ENCODE results near the gene SCO2.
A peak's percentile ranks its signal among the peaks of the same experiment; 100 is the strongest.

Gene SCO2, protein sequence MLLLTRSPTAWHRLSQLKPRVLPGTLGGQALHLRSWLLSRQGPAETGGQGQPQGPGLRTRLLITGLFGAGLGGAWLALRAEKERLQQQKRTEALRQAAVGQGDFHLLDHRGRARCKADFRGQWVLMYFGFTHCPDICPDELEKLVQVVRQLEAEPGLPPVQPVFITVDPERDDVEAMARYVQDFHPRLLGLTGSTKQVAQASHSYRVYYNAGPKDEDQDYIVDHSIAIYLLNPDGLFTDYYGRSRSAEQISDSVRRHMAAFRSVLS

DNA sequence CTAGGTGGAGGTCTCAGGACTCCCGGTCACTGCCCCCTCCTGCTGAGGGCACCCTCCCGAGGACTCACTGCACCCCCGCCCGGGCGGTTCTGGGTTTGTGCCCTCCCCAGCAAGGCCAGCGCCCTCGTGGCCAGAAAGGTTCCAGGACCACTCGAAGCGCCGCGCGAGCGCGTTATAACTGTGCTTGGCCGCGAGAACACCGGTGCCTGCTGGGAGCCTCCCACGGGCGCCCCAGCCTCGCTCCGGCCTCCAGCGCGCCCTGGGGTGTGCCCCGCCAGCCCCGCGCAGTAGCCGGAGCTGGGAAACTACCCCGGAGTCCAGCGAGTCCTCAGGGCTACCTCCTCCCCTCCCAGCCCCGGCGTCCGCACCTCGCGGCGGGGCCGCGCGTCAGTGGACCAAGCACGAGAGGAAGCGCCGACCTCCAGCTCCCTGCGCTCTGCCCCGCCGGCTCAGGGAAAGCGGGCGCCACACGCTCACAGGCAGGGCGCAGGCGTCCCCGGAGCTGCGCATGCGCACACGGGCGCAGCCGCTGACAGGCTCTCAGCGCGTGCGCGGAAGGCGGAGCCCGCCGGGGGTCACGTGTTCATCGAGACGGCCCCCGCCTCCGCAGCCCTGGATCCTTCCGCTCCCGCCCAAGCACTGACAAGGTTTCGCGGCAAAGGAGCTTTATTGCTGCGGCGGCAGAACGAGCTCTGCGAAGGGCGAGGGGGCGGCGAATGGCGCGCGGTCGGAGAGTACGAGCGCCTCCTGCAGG lies at the start of gene SCO2:
SCO2 (minus strand) TSS at position 495 of the 754 bp plus-strand sequence. CDS start 1,187 bp downstream, outside the sequence.
- peak; percentile 36 to 96 (median 89) for DNase-seq

- DNase-seq = no peak
These were observed 49.0 kb upstream of the SCO2 start for GRCh38 chr22:50574383-50574755.

- no peak for DNase-seq
These were observed 48.3 kb upstream of the SCO2 start for GRCh38 chr22:50573491-50574382.

GRCh38 chr22:50572965-50573364 lies 47.6 kb upstream of the SCO2 start:
- no peak for DNase-seq

DNA sequence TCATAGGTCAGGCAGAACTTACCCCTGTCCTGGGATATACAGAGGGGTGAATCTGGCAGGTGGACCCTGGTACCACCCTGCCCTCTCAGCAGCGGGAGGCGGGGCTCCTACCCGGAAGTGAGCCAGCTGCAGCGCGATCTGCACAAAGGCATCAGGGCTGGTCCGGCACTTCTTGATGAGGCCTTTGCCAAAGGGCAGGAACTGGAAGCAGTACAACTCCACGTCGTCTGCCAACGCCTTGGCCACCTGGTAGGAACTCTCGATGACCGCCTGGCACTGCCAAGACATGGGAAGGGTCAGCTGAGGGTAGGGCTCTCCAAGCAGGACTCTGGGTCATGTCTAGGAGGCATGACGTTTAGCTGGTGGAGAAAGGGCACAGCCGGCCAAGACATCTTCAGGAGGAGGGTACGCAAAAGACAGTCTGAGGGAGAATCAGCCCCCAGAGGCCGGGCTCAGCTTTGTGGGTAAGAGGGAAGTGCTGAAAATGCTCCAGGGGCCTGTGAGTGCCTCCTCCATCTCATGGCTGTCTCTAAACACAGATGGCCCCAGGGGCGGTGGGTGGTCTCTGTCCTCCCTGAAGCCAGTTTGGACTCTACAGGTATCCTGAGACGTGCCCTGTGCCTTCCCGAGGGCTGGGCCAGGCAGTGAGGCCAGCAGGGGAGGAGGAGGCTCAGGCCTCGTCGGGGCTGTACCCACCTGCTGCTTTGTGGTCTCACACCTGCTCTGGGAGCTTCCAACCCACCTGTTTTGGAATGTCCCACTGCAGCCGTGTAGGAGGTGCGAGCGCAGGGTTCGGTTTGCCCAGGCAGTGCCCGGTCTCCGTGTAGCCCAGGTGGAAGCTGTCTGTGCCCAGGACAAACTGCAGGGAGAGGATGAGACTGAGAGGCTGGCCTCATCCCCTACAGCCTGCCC lies 46.1 kb upstream of the SCO2 start:
- no peak for DNase-seq

GRCh38 chr22:50570861-50571260 lies 45.5 kb upstream of the SCO2 start:
- no peak for DNase-seq

- DNase-seq = no peak
These were observed 44.6 kb upstream of the SCO2 start for GRCh38 chr22:50569896-50570535.

GRCh38 chr22:50569041-50569459 lies 43.7 kb upstream of the SCO2 start:
- DNase-seq = no peak

DNA sequence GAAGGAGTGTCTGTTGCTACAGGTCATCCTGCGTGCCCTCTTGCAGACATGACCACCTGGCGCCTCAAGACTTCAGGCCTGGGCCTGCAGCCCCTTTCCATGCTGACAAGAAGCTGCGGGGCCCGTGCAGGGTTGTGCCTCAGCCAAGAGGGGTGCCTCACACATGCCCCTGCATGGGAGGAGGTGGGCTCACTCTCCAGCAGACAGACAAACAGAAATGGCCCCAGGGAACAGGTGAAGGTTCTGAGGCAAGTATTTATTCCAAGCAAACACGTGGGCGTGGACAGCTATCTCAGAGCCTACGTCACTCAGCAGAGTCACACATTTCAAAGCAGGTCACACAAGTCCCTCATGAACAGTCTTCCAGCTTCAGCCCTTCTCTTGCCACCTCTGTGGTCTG lies 43.2 kb upstream of the SCO2 start:
- no peak for DNase-seq

DNA sequence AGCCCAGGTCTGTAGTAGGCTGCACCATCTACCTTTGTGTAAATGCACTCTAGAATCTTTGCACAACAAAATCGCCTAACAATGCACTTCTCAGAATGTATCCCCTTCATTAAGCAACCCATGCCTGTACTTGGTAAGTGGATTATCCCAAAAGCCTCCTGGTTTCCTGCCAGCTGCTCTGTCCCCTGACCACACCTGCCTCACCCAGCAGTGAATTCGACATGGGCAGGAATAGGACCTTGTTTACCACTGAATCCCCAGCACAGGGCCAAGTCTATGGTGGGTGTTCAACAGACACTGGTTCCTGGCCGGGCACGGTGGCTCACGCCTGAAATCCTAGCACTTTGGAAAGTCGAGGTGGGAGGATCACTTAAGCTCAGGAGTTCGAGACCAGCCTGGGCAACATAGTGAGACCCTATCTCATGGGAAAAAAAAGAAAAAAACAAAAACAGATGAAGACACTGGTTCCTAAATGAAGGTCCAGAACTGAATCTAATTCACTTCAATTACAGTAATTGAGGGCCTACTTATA lies 42.4 kb upstream of the SCO2 start:
- DNase-seq = no peak

DNA sequence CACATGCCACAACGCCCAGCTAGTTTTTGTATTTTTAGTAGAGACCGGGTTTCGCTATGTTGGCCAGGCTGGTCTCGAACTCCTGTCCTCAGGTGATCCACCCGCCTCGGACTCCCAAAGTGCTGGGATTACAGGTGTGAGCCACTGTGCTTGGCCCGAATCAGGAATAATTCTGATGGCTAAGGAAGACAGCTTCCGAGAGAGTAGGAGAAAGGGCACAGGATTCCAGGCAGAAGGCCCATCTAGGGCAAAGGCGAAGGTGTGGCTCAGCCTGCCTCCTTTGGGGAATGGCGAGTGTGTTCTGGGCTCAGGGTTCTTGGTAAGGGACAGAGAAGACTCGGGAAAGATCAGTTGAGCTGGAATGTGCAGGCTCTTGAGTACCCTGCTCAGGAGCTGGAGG lies 38.9 kb upstream of the SCO2 start:
- no peak for DNase-seq

DNA sequence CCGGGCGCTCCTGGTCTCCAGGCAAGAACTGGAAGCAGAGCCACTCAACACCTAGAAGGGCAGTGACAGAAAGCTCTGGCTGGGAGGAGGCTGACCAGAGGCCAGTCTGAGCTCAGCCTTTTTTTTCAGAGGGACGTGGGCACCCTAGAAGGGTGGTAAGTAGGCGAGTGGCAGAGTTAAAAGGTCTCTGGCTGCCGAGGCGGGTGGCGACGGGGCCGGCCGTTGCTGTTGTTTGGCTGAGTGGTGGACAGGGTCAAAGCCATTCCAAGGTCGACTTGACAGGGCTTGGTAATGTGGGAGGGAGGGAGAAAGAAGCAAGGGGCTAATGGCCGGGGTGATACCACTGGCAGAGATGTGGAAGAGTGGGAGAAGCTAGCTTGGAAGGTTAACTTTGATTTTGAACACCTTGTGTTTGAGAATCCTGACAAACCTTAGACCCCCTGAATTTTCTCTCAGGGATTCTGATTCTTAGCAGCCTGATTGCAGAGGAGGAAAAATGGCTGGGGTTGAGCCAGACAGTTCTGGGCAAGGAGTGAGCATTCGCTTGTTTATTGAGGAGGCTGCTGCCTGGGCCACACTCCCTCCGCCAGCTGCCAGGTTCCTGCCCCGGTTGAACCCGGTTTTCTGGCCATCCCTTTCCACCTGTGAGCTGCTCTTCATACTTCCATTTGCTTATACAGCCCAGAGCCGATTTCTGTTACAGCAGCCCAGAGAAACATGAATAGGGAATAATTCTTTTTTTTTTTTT lies 38.2 kb upstream of the SCO2 start:
- peak in 5 of 56 donors; percentile 8 to 30 (median 16) for DNase-seq

GRCh38 chr22:50562523-50563412 lies 37.4 kb upstream of the SCO2 start, which contains the start of gene SYCE3:
SYCE3 (minus strand) TSS chr22:50562919; CDS start chr22:50556405, 6,514 bp downstream.
- DNase-seq = peak; percentile 33 to 97 (median 90)

- no peak for DNase-seq
These were observed 36.3 kb upstream of the SCO2 start for GRCh38 chr22:50561401-50562358.

DNA sequence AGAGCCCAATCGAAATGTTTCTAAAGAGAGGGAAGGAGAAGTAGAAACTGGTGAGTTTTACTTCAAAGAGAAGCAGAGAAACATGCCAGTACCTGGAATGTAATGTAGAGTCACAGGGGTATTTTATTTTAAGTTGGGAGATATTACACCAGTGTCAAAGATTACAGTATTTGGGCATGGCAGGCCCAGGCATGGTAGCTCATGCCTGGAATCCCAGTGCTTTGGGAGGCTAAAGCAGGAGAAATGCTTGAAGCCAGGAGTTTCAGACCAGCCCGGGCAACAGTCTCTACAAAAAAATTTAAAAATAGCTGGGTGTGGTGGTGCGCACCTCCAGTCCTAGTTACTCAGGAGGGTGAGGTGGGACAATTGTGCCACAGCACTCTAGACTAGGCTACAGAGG lies 34.6 kb upstream of the SCO2 start:
- no peak for DNase-seq

DNA sequence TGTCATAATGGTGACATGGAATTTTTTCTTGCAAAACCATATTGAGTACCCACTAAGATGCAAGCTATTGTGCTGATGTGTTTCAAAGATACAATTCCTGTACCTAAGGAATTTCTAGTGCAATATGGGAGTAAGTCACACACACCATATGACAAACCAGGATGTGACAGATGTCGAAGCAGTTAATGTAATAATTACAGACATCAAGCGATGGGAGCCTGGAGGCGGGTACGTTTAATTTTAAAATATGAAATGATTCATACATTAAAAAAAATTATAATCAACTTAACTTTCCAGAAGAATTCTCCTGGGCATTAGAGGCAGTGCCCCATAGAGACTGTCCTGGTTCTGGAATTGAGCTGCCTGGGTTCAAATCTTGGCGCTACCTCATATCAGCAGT lies 31.3 kb upstream of the SCO2 start:
- no peak for DNase-seq

GRCh38 chr22:50553310-50553709 lies 27.9 kb upstream of the SCO2 start:
- DNase-seq = no peak
